ENCODE measurements around the gene LAS1L. TPM values are rescaled to one million over a fixed set of nuclear protein-coding genes. Genes with fewer than 3 reads are reported as not detected.
"Not testable (repeated sequence)": the region's sequence is repeated elsewhere in the genome, so short reads cannot be mapped to it uniquely, and the experiment has no call there.

The LAS1L gene
- total and polyA plus RNA-seq, 2 experiments from 2014 or later = 21.3 to 25.0 TPM

GRCh38 chrX:65576160-65576559, 41.6 kb upstream of the LAS1L start:
- DNase-seq = no peak
- Histone ChIP-seq H3K9ac (no peak overlapping the region), H3K9me3 (ENCODE audit: low read depth) (no peaks in the 10 kb centered on the region), H3K36me3 (ENCODE audit: low read depth) (no peaks in the 10 kb centered on the region), H3F3A (ENCODE audit: insufficient read depth) (no peaks in the 10 kb centered on the region), H4K20me1 (ENCODE audit: insufficient read depth) (no peaks in the 10 kb centered on the region), H3K9me2 (ENCODE audit: insufficient read depth) (no peaks in the 10 kb centered on the region), H3K4me2 (ENCODE audit: unreplicated experiment) (no peak overlapping the region), H3K4me1 (ENCODE audit: insufficient read depth) (no peaks in the 10 kb centered on the region), H3K27me3 (replicated peaks; ENCODE audit: insufficient read depth) (no peaks in the 10 kb centered on the region), H3K4me3 (no peak overlapping the region), H2AFZ (no peak overlapping the region), H3K79me2 (ENCODE audit: insufficient read depth) (no peaks in the 10 kb centered on the region), H3K27ac (no peak overlapping the region)
- in situ Hi-C loops (cut with MboI) = no loop called here
- TF ChIP-seq EZH2phosphoT487 (IDR thresholded peaks at IDR 0.05; ENCODE audit: insufficient read depth, low read depth) (no peak), EZH2 (IDR thresholded peaks at IDR 0.05; ENCODE audit: insufficient read depth, poor library complexity, severe bottlenecking) (no peak)

DNA sequence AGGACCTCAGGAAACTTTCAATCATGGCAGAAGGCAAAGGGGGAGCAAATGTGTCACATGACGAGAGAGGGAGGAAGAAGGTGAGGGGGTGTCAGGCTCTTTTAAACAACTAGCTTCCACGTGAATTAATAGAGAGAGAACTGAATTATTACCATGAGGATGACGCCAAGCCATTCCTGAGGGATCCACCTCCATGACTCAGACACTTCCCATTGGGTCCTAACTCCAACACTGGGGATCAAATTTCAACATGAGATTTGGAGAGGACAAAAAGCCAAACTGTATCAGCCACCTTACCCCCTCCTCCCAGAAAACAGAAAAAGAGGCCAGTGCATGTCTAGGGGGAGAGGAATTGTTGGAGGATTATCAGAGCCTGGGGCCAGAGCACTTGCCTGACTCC, 40.4 kb upstream of the LAS1L start:
- 0 to 2% methylated on average over 3 of the region's 3 CpGs for WGBS, 2 experiments (ENCODE audit: low coverage in 1 of 2, low lambda C conversion rate in 2 of 2, missing lambda C conversion rate in 2 of 2)
- H3K27ac ChIP-seq = no peak overlapping the region
- H3K9ac ChIP-seq = no peak overlapping the region
- no peak overlapping the region for H2AFZ ChIP-seq
- no peaks in the 10 kb centered on the region for H3K4me1 ChIP-seq (ENCODE audit: insufficient read depth)
- no peaks in the 10 kb centered on the region for H3K36me3 ChIP-seq (ENCODE audit: low read depth)
- in situ Hi-C loops (cut with MboI) = no loop called here
- no peaks in the 10 kb centered on the region for H3K9me3 ChIP-seq (ENCODE audit: low read depth)
- no peak overlapping the region for H3K4me2 ChIP-seq (ENCODE audit: unreplicated experiment)
- TF ChIP-seq EZH2phosphoT487 (IDR thresholded peaks at IDR 0.05; ENCODE audit: insufficient read depth, low read depth) (no peak), EZH2 (IDR thresholded peaks at IDR 0.05; ENCODE audit: insufficient read depth, poor library complexity, severe bottlenecking) (no peak)
- H3K79me2 ChIP-seq (ENCODE audit: insufficient read depth) = no peaks in the 10 kb centered on the region
- H3K9me2 ChIP-seq (ENCODE audit: insufficient read depth) = no peaks in the 10 kb centered on the region
- no peak overlapping the region for H3K4me3 ChIP-seq
- no peaks in the 10 kb centered on the region for H4K20me1 ChIP-seq (ENCODE audit: insufficient read depth)
- H3F3A ChIP-seq (ENCODE audit: insufficient read depth) = no peaks in the 10 kb centered on the region
- peak; percentile 24 for DNase-seq
- no peaks in the 10 kb centered on the region for H3K27me3 ChIP-seq (replicated peaks; ENCODE audit: insufficient read depth)

DNA sequence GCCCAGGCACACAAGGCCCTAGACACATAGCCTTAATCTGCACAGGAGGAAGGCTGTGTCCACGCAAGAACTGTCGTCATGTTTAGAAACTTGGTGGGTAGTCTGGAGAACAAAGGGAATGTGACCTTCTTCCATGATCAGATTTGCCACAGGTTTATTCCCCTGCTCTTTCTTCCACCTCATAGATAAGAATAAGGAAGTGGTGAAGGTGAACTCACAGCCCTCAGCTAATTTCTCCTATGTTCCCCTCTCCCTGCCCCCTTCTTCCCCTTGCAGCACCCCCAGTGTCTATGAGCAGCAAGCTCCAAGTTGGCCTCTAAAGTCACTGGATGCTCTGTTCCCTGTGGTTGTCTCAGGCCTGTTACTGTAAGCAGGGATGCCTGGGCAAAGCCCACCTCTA, 39.8 kb upstream of the LAS1L start:
- Histone ChIP-seq H3K9me2 (ENCODE audit: insufficient read depth) (no peaks in the 10 kb centered on the region), H3K9me3 (ENCODE audit: low read depth) (no peaks in the 10 kb centered on the region), H3K27ac (no peak overlapping the region), H3K27me3 (replicated peaks; ENCODE audit: insufficient read depth) (no peaks in the 10 kb centered on the region), H4K20me1 (ENCODE audit: insufficient read depth) (no peaks in the 10 kb centered on the region), H3K4me2 (ENCODE audit: unreplicated experiment) (no peak overlapping the region), H3K36me3 (ENCODE audit: low read depth) (no peaks in the 10 kb centered on the region), H2AFZ (no peak overlapping the region), H3K4me3 (no peak overlapping the region), H3K9ac (no peak overlapping the region), H3K79me2 (ENCODE audit: insufficient read depth) (no peaks in the 10 kb centered on the region), H3K4me1 (ENCODE audit: insufficient read depth) (no peaks in the 10 kb centered on the region), H3F3A (ENCODE audit: insufficient read depth) (no peaks in the 10 kb centered on the region)
- no peak for DNase-seq
- no peak for TF ChIP-seq EZH2 (IDR thresholded peaks at IDR 0.05; ENCODE audit: insufficient read depth, poor library complexity, severe bottlenecking)
- TF ChIP-seq EZH2phosphoT487 (IDR thresholded peaks at IDR 0.05; ENCODE audit: insufficient read depth, low read depth) = no peak
- in situ Hi-C loops (cut with MboI) = loop anchor here (25.0 kb wide), 3 partner anchors 263 to 863 kb away; partner anchors contain the start of gene HEPH
- 73 to 90% methylated on average over 2 of the region's 2 CpGs for WGBS, 2 experiments (ENCODE audit: low coverage in 1 of 2, low lambda C conversion rate in 2 of 2, missing lambda C conversion rate in 2 of 2)

GRCh38 chrX:65572971-65573370, 38.4 kb upstream of the LAS1L start:
- in situ Hi-C loops (cut with MboI) = loop anchor here (25.0 kb wide), 3 partner anchors 264 to 864 kb away; partner anchors contain the start of gene HEPH
- WGBS, 2 experiments (ENCODE audit: low coverage in 1 of 2, low lambda C conversion rate in 2 of 2, missing lambda C conversion rate in 2 of 2) = 70% methylated on average over 4 of the region's 4 CpGs; no CpG with 5 or more reads in 1 of the 2 experiments

DNA sequence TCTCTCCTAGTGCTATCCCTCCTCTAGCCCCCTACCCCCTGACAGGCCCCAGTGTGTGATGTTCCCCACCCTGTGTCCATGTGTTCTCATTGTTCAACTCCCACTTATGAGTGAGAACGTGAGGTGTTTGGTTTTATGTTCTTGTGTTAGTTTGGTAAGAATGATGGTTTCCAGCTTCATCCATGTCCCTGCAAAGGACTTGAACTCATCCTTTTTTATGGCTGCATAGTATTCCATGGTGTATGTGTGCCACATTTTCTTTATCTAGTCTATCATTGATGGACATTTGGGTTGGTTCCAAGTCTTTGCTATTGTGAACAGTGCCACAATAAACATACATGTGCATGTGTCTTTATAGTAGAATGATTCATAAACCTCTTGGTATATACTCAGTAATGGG, 28.3 kb upstream of the LAS1L start:
- not testable (repeated sequence) for H3K36me3 ChIP-seq (ENCODE audit: low read depth); DNase-seq; H2AFZ ChIP-seq; H3K4me3 ChIP-seq; H3F3A ChIP-seq (ENCODE audit: insufficient read depth); H3K27me3 ChIP-seq (replicated peaks; ENCODE audit: insufficient read depth); H3K9me3 ChIP-seq (ENCODE audit: low read depth); H3K9me2 ChIP-seq (ENCODE audit: insufficient read depth); H3K9ac ChIP-seq; H3K4me1 ChIP-seq (ENCODE audit: insufficient read depth); H3K79me2 ChIP-seq (ENCODE audit: insufficient read depth); H4K20me1 ChIP-seq (ENCODE audit: insufficient read depth); H3K27ac ChIP-seq; H3K4me2 ChIP-seq (ENCODE audit: unreplicated experiment)
- in situ Hi-C loops (cut with MboI) = loop anchor here (25.0 kb wide), 3 partner anchors 274 to 874 kb away; partner anchors contain the start of gene HEPH
- 57 to 63% methylated on average over 1 of the region's 1 CpG for WGBS, 2 experiments (ENCODE audit: low coverage in 1 of 2, low lambda C conversion rate in 2 of 2, missing lambda C conversion rate in 2 of 2)

More at GRCh38 chrX:65572971-65573370, 38.4 kb upstream of the LAS1L start:
- Histone ChIP-seq H3K4me3 (no peak overlapping the region), H3K79me2 (ENCODE audit: insufficient read depth) (no peaks in the 10 kb centered on the region), H3K27ac (no peak overlapping the region), H3K4me2 (ENCODE audit: unreplicated experiment) (no peak overlapping the region), H3K27me3 (replicated peaks; ENCODE audit: insufficient read depth) (no peaks in the 10 kb centered on the region), H3K9me3 (ENCODE audit: low read depth) (no peaks in the 10 kb centered on the region), H3F3A (ENCODE audit: insufficient read depth) (no peaks in the 10 kb centered on the region), H3K36me3 (ENCODE audit: low read depth) (no peaks in the 10 kb centered on the region), H2AFZ (no peak overlapping the region), H4K20me1 (ENCODE audit: insufficient read depth) (no peaks in the 10 kb centered on the region), H3K4me1 (ENCODE audit: insufficient read depth) (no peaks in the 10 kb centered on the region), H3K9ac (no peak overlapping the region), H3K9me2 (ENCODE audit: insufficient read depth) (no peaks in the 10 kb centered on the region)
- TF ChIP-seq EZH2phosphoT487 (IDR thresholded peaks at IDR 0.05; ENCODE audit: insufficient read depth, low read depth) (no peak), EZH2 (IDR thresholded peaks at IDR 0.05; ENCODE audit: insufficient read depth, poor library complexity, severe bottlenecking) (no peak)
- no peak for DNase-seq
